GM04503 (cell line): ENCODE results near the gene COL9A3.
A peak's percentile ranks its signal among the peaks of the same experiment; 100 is the strongest.
"Not testable (repeated sequence)": the region's sequence is repeated elsewhere in the genome, so short reads cannot be mapped to it uniquely, and the experiment has no call there.

Experiments
- DNase-seq: peaks from one replicate; pipeline ENCODE4 v3.0.0-alpha.2; 2012; ENCODE audit warnings: low read depth

The COL9A3 gene

GRCh38 chr20:62856931-62857619 is 40.2 kb downstream of the COL9A3 start:
- no peak for DNase-seq

GRCh38 chr20:62858058-62858830 is 41.4 kb downstream of the COL9A3 start:
- DNase-seq = no peak

- DNase-seq = no peak
Measured at GRCh38 chr20:62859721-62860120, 42.9 kb downstream of the COL9A3 start.

- no peak for DNase-seq
Measured at GRCh38 chr20:62860391-62860923, 43.6 kb downstream of the COL9A3 start.

GRCh38 chr20:62860924-62861691 is 44.3 kb downstream of the COL9A3 start:
- no peak for DNase-seq

GRCh38 chr20:62861726-62862336 is 45.0 kb downstream of the COL9A3 start, which contains the start of gene TCFL5:
TCFL5 (minus strand) TSS chr20:62861822; CDS start chr20:62861670, 152 bp downstream.
- no peak for DNase-seq

GRCh38 chr20:62864207-62864606 is 47.4 kb downstream of the COL9A3 start:
- no peak for DNase-seq

- DNase-seq = no peak
Measured at GRCh38 chr20:62872184-62872847, 55.5 kb downstream of the COL9A3 start.

GRCh38 chr20:62872862-62873261 is 56.0 kb downstream of the COL9A3 start:
- no peak for DNase-seq

GRCh38 chr20:62873280-62873679 is 56.4 kb downstream of the COL9A3 start:
- no peak for DNase-seq

- not testable (repeated sequence) for DNase-seq
Measured at GRCh38 chr20:62873681-62874031, 56.8 kb downstream of the COL9A3 start.

- DNase-seq = no peak
Measured at GRCh38 chr20:62874964-62875344, 58.1 kb downstream of the COL9A3 start.

GRCh38 chr20:62875419-62876361 is 58.8 kb downstream of the COL9A3 start:
- DNase-seq = peak; percentile 43

- DNase-seq = no peak
Measured at GRCh38 chr20:62876501-62876901, 59.7 kb downstream of the COL9A3 start.

- no peak for DNase-seq
Measured at GRCh38 chr20:62876902-62877816, 60.3 kb downstream of the COL9A3 start.

GRCh38 chr20:62878244-62879038 is 61.6 kb downstream of the COL9A3 start:
- no peak for DNase-seq

GRCh38 chr20:62879275-62880146 is 62.7 kb downstream of the COL9A3 start:
- DNase-seq = no peak
